ENCODE results near the gene APOC4. TPM values are rescaled to one million over a fixed set of nuclear protein-coding genes. Genes with fewer than 3 reads are reported as not detected.

APOC4 gene, protein sequence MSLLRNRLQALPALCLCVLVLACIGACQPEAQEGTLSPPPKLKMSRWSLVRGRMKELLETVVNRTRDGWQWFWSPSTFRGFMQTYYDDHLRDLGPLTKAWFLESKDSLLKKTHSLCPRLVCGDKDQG
- total RNA-seq, result not detected in 2 replicates
- total RNA-seq (2013), result not detected
- polyA plus RNA-seq, result not detected in 2 replicates
- polyA minus RNA-seq, result not detected in 2 replicates

DNA sequence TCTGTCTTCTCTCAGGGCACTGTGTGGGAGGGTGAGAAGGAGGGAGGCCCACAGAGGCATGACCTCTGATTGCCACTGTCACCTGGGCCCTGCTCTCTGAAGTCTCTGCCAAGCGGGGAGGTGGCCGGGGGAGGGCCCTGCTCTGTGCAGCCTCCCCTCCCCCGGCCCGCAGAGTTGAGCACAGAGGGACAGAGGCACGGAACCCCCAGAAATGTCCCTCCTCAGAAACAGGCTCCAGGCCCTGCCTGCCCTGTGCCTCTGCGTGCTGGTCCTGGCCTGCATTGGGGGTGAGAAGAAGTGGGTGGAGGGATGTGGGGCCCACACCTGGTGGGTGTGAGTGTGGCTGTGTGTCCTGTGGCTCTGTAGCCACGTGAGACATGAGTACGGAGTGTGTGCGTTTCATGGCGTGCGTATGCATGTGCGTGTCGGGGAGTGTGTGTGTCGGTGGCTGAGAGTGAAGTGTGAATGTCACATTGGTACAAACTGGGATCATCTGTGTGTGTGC lies at the start of gene APOC4:
Gene APOC4 (plus strand): TSS at position 171 of the 505 bp plus-strand sequence. CDS start 41 bp downstream, at position 212.
- Histone ChIP-seq H3K27me3 (replicated peaks in 1 of 4; ENCODE audit: control extremely low read depth in 1 of 4, control insufficient read depth in 3 of 4, insufficient read depth in 4 of 4, low read length in 3 of 4) (no peaks in the 10 kb centered on the region), H3K27ac (ENCODE audit: low read length in 2 of 2) (no peak within 1 kb of the TSS), H2AFZ (ENCODE audit: insufficient read depth, low read depth, low read length, poor library complexity, severe bottlenecking) (no peak within 1 kb of the TSS), H3K4me1 (ENCODE audit: control insufficient read depth in 2 of 2, insufficient read depth in 2 of 2, low read length in 2 of 2) (peaks cover 4 to 11% of the 10 kb centered on the region in 2 donors), H3K9ac (ENCODE audit: low read length) (no peak within 1 kb of the TSS), H3K9me3 (ENCODE audit: control extremely low read depth in 1 of 3, control insufficient read depth in 2 of 3, insufficient read depth in 1 of 3, low read length in 2 of 3) (no peaks in the 10 kb centered on the region), H3K36me3 (replicated peaks in 1 of 2; ENCODE audit: control extremely low read depth in 1 of 2, control insufficient read depth in 1 of 2, extremely low read depth in 1 of 2, insufficient read depth in 2 of 2, low read length in 1 of 2) (no peaks in the 10 kb centered on the region), H4K20me1 (ENCODE audit: control insufficient read depth, insufficient read depth, low read length, poor library complexity, severe bottlenecking) (no peaks in the 10 kb centered on the region), H3K79me2 (ENCODE audit: control insufficient read depth, insufficient read depth, low read length) (no peaks in the 10 kb centered on the region), H3K4me2 (replicated peaks; ENCODE audit: low read depth, low read length, poor library complexity, severe bottlenecking) (no peak within 1 kb of the TSS), H3K4me3 (ENCODE audit: control extremely low read depth in 1 of 5, extremely low read depth in 1 of 5, insufficient read depth in 1 of 5, low read depth in 2 of 5, low read length in 4 of 5) (no peak within 1 kb of the TSS)
- no peaks in the 10 kb centered on the region for H3K27me3 Mint-ChIP-seq
- H3K9me3 Mint-ChIP-seq (ENCODE audit: insufficient read depth), result no peaks in the 10 kb centered on the region
- TF ChIP-seq EZH2 (IDR thresholded peaks at IDR 0.05; ENCODE audit: borderline replicate concordance, insufficient read depth, low read depth, low read length, poor library complexity, severe bottlenecking), result no peak
- TF ChIP-seq CTCF (IDR thresholded peaks at IDR 0.05), result no peak
- DNase-seq (no peak), ATAC-seq (ENCODE audit: low read depth) (no peak)
- CTCF ChIA-PET, result no interaction called here
- intact Hi-C loops (cut with micrococcal nuclease), result no loop called here
- POLR2A ChIA-PET, result no interaction called here
- H3K4me1 Mint-ChIP-seq, result peaks cover 12% of the 10 kb centered on the region
- 84% methylated on average over 11 of the region's 14 CpGs for WGBS (ENCODE audit: insufficient coverage)
- no peak within 1 kb of the TSS for H3K4me3 Mint-ChIP-seq
- H3K27ac Mint-ChIP-seq, result no peak within 1 kb of the TSS

- H3K27ac Mint-ChIP-seq, result peak overlapping the region; percentile 2
- no peak overlapping the region for H3K27ac ChIP-seq (ENCODE audit: low read length in 2 of 2)
- CTCF ChIA-PET, result interaction anchor here (1.1 kb wide), 1 partner anchor 239 kb away, joined by 3 read pairs; no protein-coding TSS in a partner anchor
Observed at GRCh38 chr19:44892932-44893331, 49.1 kb upstream of the APOC4 start.

More at GRCh38 chr19:44892932-44893331, 49.1 kb upstream of the APOC4 start:
- no peaks in the 10 kb centered on the region for H3K27me3 Mint-ChIP-seq
- 97% methylated on average over 7 of the region's 7 CpGs for WGBS (ENCODE audit: insufficient coverage)
- peak overlapping the region; percentile 83 for H3K4me3 Mint-ChIP-seq
- POLR2A ChIA-PET, result no interaction called here
- H4K20me1 ChIP-seq (ENCODE audit: control insufficient read depth, insufficient read depth, low read length, poor library complexity, severe bottlenecking), result peaks cover 7% of the 10 kb centered on the region
- peaks cover 0 to 49% of the 10 kb centered on the region in 2 experiments for H3K36me3 ChIP-seq (replicated peaks in 1 of 2; ENCODE audit: control extremely low read depth in 1 of 2, control insufficient read depth in 1 of 2, extremely low read depth in 1 of 2, insufficient read depth in 2 of 2, low read length in 1 of 2)
- H3K4me3 ChIP-seq (ENCODE audit: control extremely low read depth in 1 of 5, extremely low read depth in 1 of 5, insufficient read depth in 1 of 5, low read depth in 2 of 5, low read length in 4 of 5), result no peak overlapping the region
- peaks cover 29% of the 10 kb centered on the region for H3K4me1 Mint-ChIP-seq
- H3K9ac ChIP-seq (ENCODE audit: low read length), result no peak overlapping the region
- H3K9me3 ChIP-seq (ENCODE audit: control extremely low read depth in 1 of 3, control insufficient read depth in 2 of 3, insufficient read depth in 1 of 3, low read length in 2 of 3), result peaks cover 0 to 3% (median 0%) of the 10 kb centered on the region in 3 donors
- peaks cover 25% of the 10 kb centered on the region for H3K79me2 ChIP-seq (ENCODE audit: control insufficient read depth, insufficient read depth, low read length)
- no peak for TF ChIP-seq EZH2 (IDR thresholded peaks at IDR 0.05; ENCODE audit: borderline replicate concordance, insufficient read depth, low read depth, low read length, poor library complexity, severe bottlenecking)
- TF ChIP-seq CTCF (IDR thresholded peaks at IDR 0.05), result no peak
- H3K4me2 ChIP-seq (replicated peaks; ENCODE audit: low read depth, low read length, poor library complexity, severe bottlenecking), result no peak overlapping the region
- ATAC-seq (ENCODE audit: low read depth), result no peak
- no peak overlapping the region for H2AFZ ChIP-seq (ENCODE audit: insufficient read depth, low read depth, low read length, poor library complexity, severe bottlenecking)
- no peaks in the 10 kb centered on the region for H3K9me3 Mint-ChIP-seq (ENCODE audit: insufficient read depth)
- intact Hi-C loops (cut with micrococcal nuclease), result no loop called here
- peaks cover 16 to 21% of the 10 kb centered on the region in 2 donors for H3K4me1 ChIP-seq (ENCODE audit: control insufficient read depth in 2 of 2, insufficient read depth in 2 of 2, low read length in 2 of 2)
- H3K27me3 ChIP-seq (replicated peaks in 1 of 4; ENCODE audit: control extremely low read depth in 1 of 4, control insufficient read depth in 3 of 4, insufficient read depth in 4 of 4, low read length in 3 of 4), result no peaks in the 10 kb centered on the region
- DNase-seq, result no peak

Measured in B cell (primary cell).